H1 (cell line): ENCODE measurements around the gene GCHFR. TPM values are rescaled to one million over a fixed set of nuclear protein-coding genes. Genes with fewer than 3 reads are reported as not detected.

Source experiments
- CBX5 ChIP-seq: fragments of 300-800, 300-1000 bp; sonication (generic); IDR thresholded peaks from 2 replicates; pipeline ENCODE4 v1.7.1; 2016; ENCODE audit warnings: antibody characterized with exemption, low read length, low read depth
- CBX8 ChIP-seq: fragments of 300-800, 300-1000 bp; sonication (generic); IDR thresholded peaks from 2 replicates; pipeline ENCODE4 v1.7.1; 2016; ENCODE audit warnings: low read depth, low read length, borderline replicate concordance
- EGR1 ChIP-seq: IDR thresholded peaks from 2 replicates; pipeline ENCODE4 v1.6.1; 2011; ENCODE audit warnings: low read depth, low read length, borderline replicate concordance
- GABPA ChIP-seq: IDR thresholded peaks from 2 replicates; pipeline ENCODE4 v1.6.1; 2011; ENCODE audit warnings: mild to moderate bottlenecking, low read length, moderate library complexity, borderline replicate concordance; ENCODE audit not compliant: insufficient read depth
- KDM5A ChIP-seq: fragments of 200-600 bp; IDR thresholded peaks from 2 replicates; pipeline ENCODE4 v1.7.1; 2012; ENCODE audit warnings: mild to moderate bottlenecking, low read length, inconsistent platforms, mixed read lengths
- POLR2AphosphoS5 ChIP-seq: IDR thresholded peaks from 2 replicates; pipeline ENCODE4 v1.6.1; 2011; ENCODE audit warnings: low read depth, low read length
- RAD21 ChIP-seq, 2 experiments: IDR thresholded peaks in 1 of 2; conservative IDR thresholded peaks in 1 of 2; 2 replicates each; pipeline ENCODE4 v1.6.1; 2011; ENCODE audit warnings: low read depth in 2 of 2, low read length in 2 of 2, improper control_type of control experiment in 1 of 2, inconsistent platforms in 1 of 2, mild to moderate bottlenecking in 1 of 2, moderate library complexity in 1 of 2
- SP2 ChIP-seq: IDR thresholded peaks from 2 replicates; pipeline ENCODE4 v1.6.1; 2012; ENCODE audit warnings: mild to moderate bottlenecking, low read length, inconsistent platforms
- TAF1 ChIP-seq: IDR thresholded peaks from 2 replicates; pipeline ENCODE4 v1.6.1; 2011; ENCODE audit warnings: mild to moderate bottlenecking, low read depth, low read length
- TBP ChIP-seq: IDR thresholded peaks from 2 replicates; pipeline ENCODE4 v1.6.1; 2011; ENCODE audit warnings: low read depth, low read length, improper control_type of control experiment
- TCF12 ChIP-seq: IDR thresholded peaks from 2 replicates; pipeline ENCODE4 v1.6.1; 2011; ENCODE audit warnings: low read depth, mild to moderate bottlenecking, low read length
- TEAD4 ChIP-seq: IDR thresholded peaks from 2 replicates; pipeline ENCODE4 v1.6.1; 2012; ENCODE audit warnings: low read depth, low read length, inconsistent platforms, mixed read lengths
- polyA plus RNA-seq, 7 experiments: library from polyadenylated mRNA; depleted of rRNA in 3 of 7; stranded (reverse) in 5 of 7; unstranded in 2 of 7; fragments of >200 nt in 5 of 7; fragments of 200-250 nt in 2 of 7; gene quantifications; 1 replicate in 5 of 7; 2 replicates in 1 of 7; 4 replicates in 1 of 7; pipeline versions ENCODE4 v1.2.1 to v1.2.3, GENCODE V29; 2011 to 2013; ENCODE audit warnings: missing spikeins in 2 of 7, mixed read lengths in 2 of 7
- total RNA-seq: library from RNA; stranded (reverse); fragmentation: NEBNext Ultra II Directional; extraction: Animal tissue kit (Norgen Biotek cat#: 25700); gene quantifications from 2 replicates; pipeline ENCODE4 v1.2.1, GENCODE V29; 2021
- TF ChIP-seq, protein P1 (sequence below): fragments of 300-600 bp; sonication (generic); IDR thresholded peaks from 2 replicates; pipeline ENCODE4 v1.7.1; 2012; ENCODE audit warnings: low read length, moderate library complexity, mild to moderate bottlenecking, inconsistent platforms; ENCODE audit not compliant: insufficient replicate concordance

The GCHFR gene
- total and polyA plus RNA-seq, 2 of the 8 experiments (the other 6 are each of a cell fraction or from before 2014, with no cell fraction given) = 25.9 to 81.5 TPM

DNA sequence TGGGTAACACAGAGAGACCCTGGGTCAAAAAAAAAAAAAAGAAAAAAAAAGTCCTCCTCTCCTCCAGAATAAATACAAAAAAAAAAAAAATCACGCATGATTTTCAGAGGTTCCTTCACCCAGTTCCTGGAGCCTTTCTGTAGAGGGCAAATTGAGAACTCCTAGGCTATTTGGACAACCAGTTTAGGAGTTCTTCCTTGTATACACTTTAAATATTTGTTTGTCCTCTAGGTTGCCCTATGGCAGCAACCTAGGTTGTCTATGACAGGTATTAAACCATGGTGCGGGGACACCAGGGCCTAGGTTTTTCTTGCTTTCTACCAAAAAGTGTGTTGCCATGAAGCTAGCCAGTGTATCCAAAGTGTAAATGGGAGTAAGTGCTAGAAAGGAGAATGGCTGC, 39.2 kb downstream of the GCHFR start (continued):
- TF ChIP-seq, protein P1, sequence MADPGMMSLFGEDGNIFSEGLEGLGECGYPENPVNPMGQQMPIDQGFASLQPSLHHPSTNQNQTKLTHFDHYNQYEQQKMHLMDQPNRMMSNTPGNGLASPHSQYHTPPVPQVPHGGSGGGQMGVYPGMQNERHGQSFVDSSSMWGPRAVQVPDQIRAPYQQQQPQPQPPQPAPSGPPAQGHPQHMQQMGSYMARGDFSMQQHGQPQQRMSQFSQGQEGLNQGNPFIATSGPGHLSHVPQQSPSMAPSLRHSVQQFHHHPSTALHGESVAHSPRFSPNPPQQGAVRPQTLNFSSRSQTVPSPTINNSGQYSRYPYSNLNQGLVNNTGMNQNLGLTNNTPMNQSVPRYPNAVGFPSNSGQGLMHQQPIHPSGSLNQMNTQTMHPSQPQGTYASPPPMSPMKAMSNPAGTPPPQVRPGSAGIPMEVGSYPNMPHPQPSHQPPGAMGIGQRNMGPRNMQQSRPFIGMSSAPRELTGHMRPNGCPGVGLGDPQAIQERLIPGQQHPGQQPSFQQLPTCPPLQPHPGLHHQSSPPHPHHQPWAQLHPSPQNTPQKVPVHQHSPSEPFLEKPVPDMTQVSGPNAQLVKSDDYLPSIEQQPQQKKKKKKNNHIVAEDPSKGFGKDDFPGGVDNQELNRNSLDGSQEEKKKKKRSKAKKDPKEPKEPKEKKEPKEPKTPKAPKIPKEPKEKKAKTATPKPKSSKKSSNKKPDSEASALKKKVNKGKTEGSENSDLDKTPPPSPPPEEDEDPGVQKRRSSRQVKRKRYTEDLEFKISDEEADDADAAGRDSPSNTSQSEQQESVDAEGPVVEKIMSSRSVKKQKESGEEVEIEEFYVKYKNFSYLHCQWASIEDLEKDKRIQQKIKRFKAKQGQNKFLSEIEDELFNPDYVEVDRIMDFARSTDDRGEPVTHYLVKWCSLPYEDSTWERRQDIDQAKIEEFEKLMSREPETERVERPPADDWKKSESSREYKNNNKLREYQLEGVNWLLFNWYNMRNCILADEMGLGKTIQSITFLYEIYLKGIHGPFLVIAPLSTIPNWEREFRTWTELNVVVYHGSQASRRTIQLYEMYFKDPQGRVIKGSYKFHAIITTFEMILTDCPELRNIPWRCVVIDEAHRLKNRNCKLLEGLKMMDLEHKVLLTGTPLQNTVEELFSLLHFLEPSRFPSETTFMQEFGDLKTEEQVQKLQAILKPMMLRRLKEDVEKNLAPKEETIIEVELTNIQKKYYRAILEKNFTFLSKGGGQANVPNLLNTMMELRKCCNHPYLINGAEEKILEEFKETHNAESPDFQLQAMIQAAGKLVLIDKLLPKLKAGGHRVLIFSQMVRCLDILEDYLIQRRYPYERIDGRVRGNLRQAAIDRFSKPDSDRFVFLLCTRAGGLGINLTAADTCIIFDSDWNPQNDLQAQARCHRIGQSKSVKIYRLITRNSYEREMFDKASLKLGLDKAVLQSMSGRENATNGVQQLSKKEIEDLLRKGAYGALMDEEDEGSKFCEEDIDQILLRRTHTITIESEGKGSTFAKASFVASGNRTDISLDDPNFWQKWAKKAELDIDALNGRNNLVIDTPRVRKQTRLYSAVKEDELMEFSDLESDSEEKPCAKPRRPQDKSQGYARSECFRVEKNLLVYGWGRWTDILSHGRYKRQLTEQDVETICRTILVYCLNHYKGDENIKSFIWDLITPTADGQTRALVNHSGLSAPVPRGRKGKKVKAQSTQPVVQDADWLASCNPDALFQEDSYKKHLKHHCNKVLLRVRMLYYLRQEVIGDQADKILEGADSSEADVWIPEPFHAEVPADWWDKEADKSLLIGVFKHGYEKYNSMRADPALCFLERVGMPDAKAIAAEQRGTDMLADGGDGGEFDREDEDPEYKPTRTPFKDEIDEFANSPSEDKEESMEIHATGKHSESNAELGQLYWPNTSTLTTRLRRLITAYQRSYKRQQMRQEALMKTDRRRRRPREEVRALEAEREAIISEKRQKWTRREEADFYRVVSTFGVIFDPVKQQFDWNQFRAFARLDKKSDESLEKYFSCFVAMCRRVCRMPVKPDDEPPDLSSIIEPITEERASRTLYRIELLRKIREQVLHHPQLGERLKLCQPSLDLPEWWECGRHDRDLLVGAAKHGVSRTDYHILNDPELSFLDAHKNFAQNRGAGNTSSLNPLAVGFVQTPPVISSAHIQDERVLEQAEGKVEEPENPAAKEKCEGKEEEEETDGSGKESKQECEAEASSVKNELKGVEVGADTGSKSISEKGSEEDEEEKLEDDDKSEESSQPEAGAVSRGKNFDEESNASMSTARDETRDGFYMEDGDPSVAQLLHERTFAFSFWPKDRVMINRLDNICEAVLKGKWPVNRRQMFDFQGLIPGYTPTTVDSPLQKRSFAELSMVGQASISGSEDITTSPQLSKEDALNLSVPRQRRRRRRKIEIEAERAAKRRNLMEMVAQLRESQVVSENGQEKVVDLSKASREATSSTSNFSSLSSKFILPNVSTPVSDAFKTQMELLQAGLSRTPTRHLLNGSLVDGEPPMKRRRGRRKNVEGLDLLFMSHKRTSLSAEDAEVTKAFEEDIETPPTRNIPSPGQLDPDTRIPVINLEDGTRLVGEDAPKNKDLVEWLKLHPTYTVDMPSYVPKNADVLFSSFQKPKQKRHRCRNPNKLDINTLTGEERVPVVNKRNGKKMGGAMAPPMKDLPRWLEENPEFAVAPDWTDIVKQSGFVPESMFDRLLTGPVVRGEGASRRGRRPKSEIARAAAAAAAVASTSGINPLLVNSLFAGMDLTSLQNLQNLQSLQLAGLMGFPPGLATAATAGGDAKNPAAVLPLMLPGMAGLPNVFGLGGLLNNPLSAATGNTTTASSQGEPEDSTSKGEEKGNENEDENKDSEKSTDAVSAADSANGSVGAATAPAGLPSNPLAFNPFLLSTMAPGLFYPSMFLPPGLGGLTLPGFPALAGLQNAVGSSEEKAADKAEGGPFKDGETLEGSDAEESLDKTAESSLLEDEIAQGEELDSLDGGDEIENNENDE = no peak
- no peak for TF ChIP-seq TCF12
- no peak for TF ChIP-seq RAD21 (IDR thresholded peaks at IDR 0.05 in 1 of 2, conservative IDR thresholded peaks at IDR 0.05 in 1 of 2; ENCODE audit: low read depth in 2 of 2, low read length in 2 of 2)
- TF ChIP-seq SP2 = no peak
- no peak for TF ChIP-seq EGR1
- no peak for TF ChIP-seq KDM5A
- TF ChIP-seq GABPA = no peak
- TF ChIP-seq TBP = no peak
- TF ChIP-seq TAF1 = no peak
- TF ChIP-seq CBX8 = no peak
- TF ChIP-seq TEAD4 = no peak
- no peak for TF ChIP-seq POLR2AphosphoS5
- TF ChIP-seq CBX5 = no peak
